AG04450 (cell line): ENCODE results near the gene PRPH. TPM values are rescaled to one million over a fixed set of nuclear protein-coding genes. Genes with fewer than 3 reads are reported as not detected.
"Not testable (repeated sequence)": the region's sequence is repeated elsewhere in the genome, so short reads cannot be mapped to it uniquely, and the experiment has no call there.

Experiments used
- CTCF ChIA-PET: fragments of 300-600, 350-600 bp; formaldehyde crosslinking; extraction: SDS; loops from one replicate; lab custom pipeline; 2022; ENCODE audit warnings: antibody characterized with exemption, inconsistent platforms; lab: Charles Lee
- POLR2A ChIA-PET: fragments of 350-600 bp; formaldehyde crosslinking; extraction: SDS; loops from one replicate; lab custom pipeline; 2021; ENCODE audit warnings: antibody characterized with exemption, inconsistent platforms; lab: Yijun Ruan, JAX
- DNase-seq: peaks from one replicate; pipeline ENCODE4 v3.0.0-alpha.2; 2011; ENCODE audit warnings: low read depth, low spot score
- H3K27ac ChIP-seq: one replicate; pipeline ENCODE4 v1.5.1; 2012; ENCODE audit warnings: low read depth, low read length, control low read depth
- H3K27me3 ChIP-seq: one replicate; pipeline ENCODE4 v1.6.0; 2012; ENCODE audit warnings: low read length; ENCODE audit not compliant: control insufficient read depth, insufficient read depth
- H3K4me3 ChIP-seq: 2 replicates; pipeline ENCODE4 v1.5.1; 2011; ENCODE audit warnings: mild to moderate bottlenecking, low read depth, low read length, control low read depth
- H3K9me3 ChIP-seq: 2 replicates; pipeline ENCODE4 v1.5.1; 2012; ENCODE audit warnings: low read length; ENCODE audit not compliant: control insufficient read depth, insufficient read depth
- CTCF ChIP-seq: IDR thresholded peaks from 2 replicates; pipeline ENCODE4 v1.5.1; 2011; ENCODE audit warnings: low read depth, low read length, control low read depth, inconsistent platforms
- polyA plus RNA-seq: library from polyadenylated mRNA; depleted of rRNA; stranded (reverse); fragments of >200 nt; gene quantifications from 2 replicates; pipeline ENCODE4 v1.2.3, GENCODE V29; 2011

The PRPH gene
- polyA plus RNA-seq, 1 experiment = not detected

- TF ChIP-seq CTCF = no peak
- DNase-seq = no peak
- ChIA-PET CTCF (interaction anchor here (1.0 kb wide), 2 partner anchors 10 to 79 kb away, joined by 3 to 4 read pairs; no protein-coding TSS in a partner anchor), POLR2A (interaction anchor here (0.7 kb wide), 1 partner anchor 148 kb away, joined by 3 read pairs; the partner anchor contains the start of gene TUBA1B)
- H3K4me3 ChIP-seq = no peak overlapping the region
- H3K9me3 ChIP-seq = no peaks in the 10 kb centered on the region
- H3K27ac ChIP-seq = no peak overlapping the region
- H3K27me3 ChIP-seq = peaks cover 3% of the 10 kb centered on the region
Observed at GRCh38 chr12:49279706-49280159, 15.2 kb upstream of the PRPH start.

GRCh38 chr12:49280545-49280944, 14.4 kb upstream of the PRPH start:
- H3K27me3 ChIP-seq, H3K9me3 ChIP-seq, H3K4me3 ChIP-seq, POLR2A ChIA-PET, DNase-seq, H3K27ac ChIP-seq: not testable (repeated sequence)
- CTCF ChIA-PET = interaction anchor here (0.7 kb wide), 1 partner anchor 9 kb away, joined by 3 read pairs; no protein-coding TSS in a partner anchor

- Histone ChIP-seq H3K4me3 (no peak overlapping the region), H3K27me3 (peaks cover 7% of the 10 kb centered on the region), H3K9me3 (no peaks in the 10 kb centered on the region), H3K27ac (no peak overlapping the region)
- no peak for DNase-seq
- TF ChIP-seq CTCF = no peak
- CTCF ChIA-PET = interaction anchor here (1.3 kb wide), 1 partner anchor 65 kb away, joined by 4 read pairs; no protein-coding TSS in a partner anchor
- POLR2A ChIA-PET = interaction anchor here (0.6 to 0.7 kb wide), 3 partner anchors 17 to 750 kb away, joined by 3 to 6 read pairs (median 3); partner anchors contain the start of gene TUBA1C
Observed at GRCh38 chr12:49282302-49282701, 12.6 kb upstream of the PRPH start.

- peaks cover 10% of the 10 kb centered on the region for H3K27me3 ChIP-seq
- ChIA-PET POLR2A (interaction anchor here (0.6 to 0.7 kb wide), 3 partner anchors 17 to 749 kb away, joined by 3 to 6 read pairs (median 3); partner anchors contain the start of gene TUBA1C), CTCF (interaction anchor here (1.3 kb wide), 1 partner anchor 65 kb away, joined by 4 read pairs; no protein-coding TSS in a partner anchor)
- H3K9me3 ChIP-seq, H3K27ac ChIP-seq, DNase-seq, H3K4me3 ChIP-seq: not testable (repeated sequence)
Observed at GRCh38 chr12:49282740-49283375, 12.1 kb upstream of the PRPH start.

GRCh38 chr12:49283541-49284429, 11.2 kb upstream of the PRPH start:
- Histone ChIP-seq H3K4me3 (no peak overlapping the region), H3K27ac (no peak overlapping the region), H3K9me3 (no peaks in the 10 kb centered on the region), H3K27me3 (peaks cover 14% of the 10 kb centered on the region)
- peak; percentile 17; the same call in 1 of the 2 replicates for TF ChIP-seq CTCF
- ChIA-PET CTCF (interaction anchor here (0.6 to 3.1 kb wide), 4 partner anchors 48 to 313 kb away, joined by 3 to 13 read pairs (median 4); no protein-coding TSS in a partner anchor), POLR2A (no interaction called here)
- no peak for DNase-seq
